CD4-positive, alpha-beta T cell (primary cell): ENCODE measurements around the gene SLC4A2. TPM values are rescaled to one million over a fixed set of nuclear protein-coding genes. Genes with fewer than 3 reads are reported as not detected.
"Not testable (repeated sequence)": the region's sequence is repeated elsewhere in the genome, so short reads cannot be mapped to it uniquely, and the experiment has no call there.

Experiments
- ATAC-seq: fragments of 200-7000 bp; cut with Tn5 transposase; one replicate; pipeline ENCODE4 v1.10.0; 2022; ENCODE audit warnings: mild to moderate bottlenecking; ENCODE audit not compliant: poor library complexity
- CTCF ChIA-PET: fragments of 350-600 bp; sonication (Branson Sonifier 250); formaldehyde crosslinking; loops from one replicate; lab custom pipeline; 2021; ENCODE audit warnings: antibody characterized with exemption, inconsistent platforms; lab: Charles Lee
- POLR2A ChIA-PET: fragments of 350-600 bp; sonication (Branson Sonifier 250); formaldehyde crosslinking; loops from one replicate; lab custom pipeline; 2021; ENCODE audit warnings: antibody characterized with exemption, inconsistent platforms; lab: Charles Lee
- DNase-seq, 14 experiments: peaks; one replicate each; pipeline ENCODE4 v3.0.0-alpha.2; 2013 to 2020; ENCODE audit warnings: mixed read lengths in 2 of 14
- H3K27ac ChIP-seq, 2 donors: one replicate each; pipeline versions ENCODE4 v1.5.1 to v1.7.0; 2013; ENCODE audit warnings: low read length in 2 of 2, low read depth in 1 of 2, mild to moderate bottlenecking in 1 of 2
- H3K27me3 ChIP-seq, 2 experiments: 1 replicate in 1 of 2; 2 replicates in 1 of 2; pipeline versions ENCODE4 v1.6.1 to v1.7.0; 2013; ENCODE audit warnings: low read length in 2 of 2, control low read depth in 1 of 2, mild to moderate bottlenecking in 1 of 2, moderate library complexity in 1 of 2; ENCODE audit not compliant: insufficient read depth in 2 of 2, control insufficient read depth in 1 of 2
- H3K36me3 ChIP-seq: one replicate; pipeline ENCODE4 v1.6.1; 2013; ENCODE audit warnings: low read length, control low read depth; ENCODE audit not compliant: insufficient read depth
- H3K4me1 ChIP-seq: one replicate; pipeline ENCODE4 v1.6.1; 2013; ENCODE audit warnings: low read length, control low read depth; ENCODE audit not compliant: insufficient read depth
- H3K4me3 ChIP-seq: one replicate; pipeline ENCODE4 v1.5.1; 2013; ENCODE audit warnings: mild to moderate bottlenecking, low read length, moderate library complexity
- H3K9me3 ChIP-seq, 2 experiments: 1 replicate in 1 of 2; 2 replicates in 1 of 2; pipeline versions ENCODE4 v1.6.1 to v1.7.0; 2013; ENCODE audit warnings: low read length in 2 of 2, mild to moderate bottlenecking in 2 of 2, control low read depth in 1 of 2, moderate library complexity in 1 of 2; ENCODE audit not compliant: control insufficient read depth in 1 of 2, insufficient read depth in 1 of 2
- H3K27ac Mint-ChIP-seq: one replicate; pipeline ENCODE4 v1.8.0; 2020; ENCODE audit warnings: mixed read lengths
- H3K27me3 Mint-ChIP-seq: one replicate; pipeline ENCODE4 v1.8.0; 2021; ENCODE audit warnings: mixed read lengths
- H3K36me3 Mint-ChIP-seq: one replicate; pipeline ENCODE4 v1.8.0; 2021; ENCODE audit warnings: low read depth, mixed read lengths
- H3K4me1 Mint-ChIP-seq: one replicate; pipeline ENCODE4 v1.8.0; 2021; ENCODE audit warnings: low read depth, mixed read lengths
- H3K4me3 Mint-ChIP-seq: one replicate; pipeline ENCODE4 v1.8.0; 2020; ENCODE audit warnings: mild to moderate bottlenecking, mixed read lengths
- H3K9me3 Mint-ChIP-seq: one replicate; pipeline ENCODE4 v1.8.0; 2020; ENCODE audit warnings: mixed read lengths
- CTCF ChIP-seq: fragments of 200-600 bp; IDR thresholded peaks from one replicate; pipeline ENCODE4 v1.8.0; 2022; ENCODE audit warnings: antibody characterized with exemption, mild to moderate bottlenecking
- intact Hi-C, 2 experiments: fragments of 100-400 bp; cut with DNase I in 1 of 2; cut with micrococcal nuclease in 1 of 2; formaldehyde crosslinking; loops; one replicate each; pipeline versions ENCODE4 v1.15.1 to v1.9.0; 2023 to 2025; cut with DNase I, micrococcal nuclease
- total RNA-seq, 174 experiments: library from RNA in 2 of 174; stranded (reverse) in 2 of 174; gene quantifications; one replicate each; pipeline ENCODE4 v1.2.3 and lab custom pipeline; 2021 to 2026

Gene SLC4A2
- total RNA-seq, 2 experiments from 2014 or later = 27.1 to 31.4 TPM

- not testable (repeated sequence) for DNase-seq, H3K9me3 Mint-ChIP-seq, H3K27me3 Mint-ChIP-seq, H3K27me3 ChIP-seq, H3K36me3 ChIP-seq, H3K9me3 ChIP-seq
- intact Hi-C loops = loop anchor here (1.0 to 2.0 kb wide), 7 partner anchors 13 to 84 kb away; partner anchors contain the start of genes FASTK (in 1 of the 2), SLC4A2 (in 1 of the 2) and TMUB1 (in 1 of the 2)
- peak overlapping the region; percentile 74 for H3K4me3 ChIP-seq
- H3K27ac ChIP-seq = peak overlapping the region; percentile 80 to 96
- CTCF ChIA-PET = interaction anchor here (0.9 to 4.0 kb wide), 11 partner anchors 10 to 1404 kb away, joined by 3 to 39 read pairs (median 5); partner anchors contain the start of genes ABCF2, NUB1 and TMUB1
- Mint-ChIP-seq H3K27ac (peak overlapping the region; percentile 98), H3K4me3 (peak overlapping the region; percentile 96), H3K36me3 (peaks cover 25% of the 10 kb centered on the region), H3K4me1 (peaks cover 41% of the 10 kb centered on the region)
- POLR2A ChIA-PET = interaction anchor here (0.7 to 2.4 kb wide), 23 partner anchors 9 to 658 kb away, joined by 3 to 77 read pairs (median 4); partner anchors contain the start of genes AGAP3, CDK5, FASTK and GIMAP8
- peak; percentile 35 for ATAC-seq
- peaks cover 22% of the 10 kb centered on the region for H3K4me1 ChIP-seq
These were observed 31.7 kb upstream of the SLC4A2 start for GRCh38 chr7:151027728-151028130.

GRCh38 chr7:151028131-151028947, 31.1 kb upstream of the SLC4A2 start, which contains the start of gene ABCB8:
TSS of gene ABCB8 (plus strand) at chr7:151028450. CDS start at chr7:151028516, 66 bp downstream.
- H3K9me3 Mint-ChIP-seq = no peaks in the 10 kb centered on the region
- H3K4me1 Mint-ChIP-seq = peaks cover 41% of the 10 kb centered on the region
- ATAC-seq (peak; percentile 90), DNase-seq (peak; percentile 95 to 100 (median 97))
- H3K9me3 ChIP-seq = no peaks in the 10 kb centered on the region
- no peaks in the 10 kb centered on the region for H3K27me3 Mint-ChIP-seq
- peaks cover 22% of the 10 kb centered on the region for H3K4me1 ChIP-seq
- CTCF ChIA-PET = interaction anchor here (0.7 to 4.0 kb wide), 16 partner anchors 10 to 1766 kb away, joined by 3 to 39 read pairs (median 4); partner anchors contain the start of genes ABCF2, NUB1, SLC4A2 and TMUB1
- H3K36me3 ChIP-seq = peaks cover 13% of the 10 kb centered on the region
- intact Hi-C loops = loop anchor here (1.0 to 2.0 kb wide), 6 partner anchors 14 to 83 kb away; partner anchors contain the start of genes FASTK (in 1 of the 2), SLC4A2 (in 1 of the 2) and TMUB1 (in 1 of the 2)
- peak within 1 kb of the TSS; percentile 96 for H3K4me3 Mint-ChIP-seq
- H3K27ac Mint-ChIP-seq = peak within 1 kb of the TSS; percentile 98
- TF ChIP-seq CTCF = peak; percentile 63
- POLR2A ChIA-PET = interaction anchor here (0.7 to 2.4 kb wide), 25 partner anchors 10 to 659 kb away, joined by 3 to 77 read pairs (median 4); partner anchors contain the start of genes AGAP3, CDK5, FASTK and GIMAP8
- H3K27me3 ChIP-seq = no peaks in the 10 kb centered on the region
- peak within 1 kb of the TSS; percentile 80 to 96 for H3K27ac ChIP-seq
- H3K4me3 ChIP-seq = peak within 1 kb of the TSS; percentile 74
- peaks cover 29% of the 10 kb centered on the region for H3K36me3 Mint-ChIP-seq

GRCh38 chr7:151028948-151029501, 30.4 kb upstream of the SLC4A2 start:
- no peak for DNase-seq
- Mint-ChIP-seq H3K4me1 (peaks cover 41% of the 10 kb centered on the region), H3K9me3 (no peaks in the 10 kb centered on the region), H3K27ac (peak overlapping the region; percentile 98), H3K36me3 (peaks cover 29% of the 10 kb centered on the region), H3K4me3 (peak overlapping the region; percentile 96), H3K27me3 (no peaks in the 10 kb centered on the region)
- H3K27ac ChIP-seq = peak overlapping the region; percentile 80 to 96
- peak overlapping the region; percentile 74 for H3K4me3 ChIP-seq
- intact Hi-C loops = loop anchor here (1.0 to 2.0 kb wide), 7 partner anchors 14 to 82 kb away; partner anchors contain the start of genes CDK5 (in 1 of the 2), FASTK (in 1 of the 2), SLC4A2 (in 1 of the 2) and TMUB1 (in 1 of the 2)
- POLR2A ChIA-PET = interaction anchor here (0.7 to 2.4 kb wide), 21 partner anchors 10 to 659 kb away, joined by 3 to 77 read pairs (median 4); partner anchors contain the start of genes AGAP3, CDK5, GIMAP8 and SLC4A2
- CTCF ChIA-PET = interaction anchor here (0.7 to 4.0 kb wide), 14 partner anchors 11 to 1767 kb away, joined by 3 to 39 read pairs (median 6); partner anchors contain the start of genes ABCF2, SLC4A2, TMUB1 and ZNF783
- no peak for ATAC-seq
- H3K27me3 ChIP-seq = no peaks in the 10 kb centered on the region
- peaks cover 22% of the 10 kb centered on the region for H3K4me1 ChIP-seq
- no peaks in the 10 kb centered on the region for H3K9me3 ChIP-seq
- TF ChIP-seq CTCF = no peak
- H3K36me3 ChIP-seq = peaks cover 18% of the 10 kb centered on the region
